ENCODE results near the gene BACE1-AS. TPM values are rescaled to one million over a fixed set of nuclear protein-coding genes. Genes with fewer than 3 reads are reported as not detected.

Gene BACE1-AS
- total RNA-seq, 4 donors from 2014 or later = 4.3 to 9.4 (median 6.6) TPM

DNA sequence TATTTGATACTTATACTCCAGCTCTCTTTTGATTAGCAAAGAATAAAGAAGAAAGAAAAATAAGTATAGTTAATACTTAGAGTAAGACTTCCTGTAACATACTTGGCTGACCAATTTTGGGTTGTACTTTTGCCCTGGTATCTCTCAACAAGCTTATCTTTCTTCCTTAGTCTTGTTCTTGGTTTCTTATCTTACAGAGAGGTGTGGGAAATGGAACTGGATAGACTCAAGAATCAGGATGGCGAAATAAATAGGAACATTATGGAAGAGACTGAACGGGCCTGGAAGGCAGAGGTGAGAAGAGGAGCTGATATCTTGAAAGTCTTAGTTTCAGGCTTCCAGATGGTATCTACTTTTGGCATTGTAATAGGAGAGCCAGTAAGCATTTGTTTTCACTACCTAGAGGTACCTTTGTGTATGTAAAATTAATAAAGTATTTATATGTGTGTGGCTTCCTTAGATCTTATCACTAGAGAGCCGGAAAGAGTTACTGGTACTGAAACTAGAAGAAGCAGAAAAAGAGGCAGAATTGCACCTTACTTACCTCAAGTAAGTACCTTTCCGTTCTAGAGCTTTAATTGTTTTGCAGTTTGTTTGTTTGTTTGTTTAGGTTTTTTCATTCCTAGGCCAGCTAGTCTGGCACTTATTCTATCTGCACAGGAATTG, 11.3 kb upstream of the BACE1-AS start:
- no peak overlapping the region for H3K27ac ChIP-seq
- H3K4me3 ChIP-seq = no peak overlapping the region
- TF ChIP-seq, protein P1, sequence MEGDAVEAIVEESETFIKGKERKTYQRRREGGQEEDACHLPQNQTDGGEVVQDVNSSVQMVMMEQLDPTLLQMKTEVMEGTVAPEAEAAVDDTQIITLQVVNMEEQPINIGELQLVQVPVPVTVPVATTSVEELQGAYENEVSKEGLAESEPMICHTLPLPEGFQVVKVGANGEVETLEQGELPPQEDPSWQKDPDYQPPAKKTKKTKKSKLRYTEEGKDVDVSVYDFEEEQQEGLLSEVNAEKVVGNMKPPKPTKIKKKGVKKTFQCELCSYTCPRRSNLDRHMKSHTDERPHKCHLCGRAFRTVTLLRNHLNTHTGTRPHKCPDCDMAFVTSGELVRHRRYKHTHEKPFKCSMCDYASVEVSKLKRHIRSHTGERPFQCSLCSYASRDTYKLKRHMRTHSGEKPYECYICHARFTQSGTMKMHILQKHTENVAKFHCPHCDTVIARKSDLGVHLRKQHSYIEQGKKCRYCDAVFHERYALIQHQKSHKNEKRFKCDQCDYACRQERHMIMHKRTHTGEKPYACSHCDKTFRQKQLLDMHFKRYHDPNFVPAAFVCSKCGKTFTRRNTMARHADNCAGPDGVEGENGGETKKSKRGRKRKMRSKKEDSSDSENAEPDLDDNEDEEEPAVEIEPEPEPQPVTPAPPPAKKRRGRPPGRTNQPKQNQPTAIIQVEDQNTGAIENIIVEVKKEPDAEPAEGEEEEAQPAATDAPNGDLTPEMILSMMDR (IDR thresholded peaks at IDR 0.05) = no peak
- TF ChIP-seq POLR2A (IDR thresholded peaks at IDR 0.05) (no peak), EP300 (IDR thresholded peaks at IDR 0.05) (no peak)
- 81 to 91% methylated on average over 4 of the region's 4 CpGs for WGBS, 2 donors
- H3K4me1 ChIP-seq = no peaks in the 10 kb centered on the region
- no peak for DNase-seq (ENCODE audit: low spot score in 2 of 2)
- no peaks in the 10 kb centered on the region for H3K9me3 ChIP-seq
- H3K36me3 ChIP-seq = peaks cover 0 to 60% (median 1%) of the 10 kb centered on the region in 3 donors
- H3K27me3 ChIP-seq = no peaks in the 10 kb centered on the region

DNA sequence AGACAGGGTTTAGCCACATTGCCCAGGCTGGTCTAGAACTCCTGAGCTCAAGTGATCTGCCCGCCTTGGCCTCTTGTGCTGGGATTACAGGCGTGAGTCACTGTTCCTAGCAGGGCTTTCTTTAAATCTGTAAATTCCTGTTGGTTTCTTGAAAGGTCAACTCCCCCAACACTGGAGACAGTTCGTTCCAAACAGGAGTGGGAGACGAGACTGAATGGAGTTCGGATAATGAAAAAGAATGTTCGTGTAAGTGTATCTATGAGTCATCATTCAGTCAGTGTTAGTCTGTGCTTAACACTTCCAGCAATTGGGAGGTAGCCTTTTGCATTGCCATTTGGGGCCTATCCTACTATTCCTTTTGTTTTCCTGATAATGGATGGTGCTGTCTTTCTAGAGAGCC, 10.0 kb upstream of the BACE1-AS start:
- H3K4me3 ChIP-seq = no peak overlapping the region
- peaks cover 0 to 66% (median 3%) of the 10 kb centered on the region in 3 donors for H3K36me3 ChIP-seq
- no peak for DNase-seq (ENCODE audit: low spot score in 2 of 2)
- no peak for TF ChIP-seq EP300 (IDR thresholded peaks at IDR 0.05)
- TF ChIP-seq, protein P1 (IDR thresholded peaks at IDR 0.05) = no peak
- TF ChIP-seq POLR2A (IDR thresholded peaks at IDR 0.05) = no peak
- H3K27me3 ChIP-seq = no peaks in the 10 kb centered on the region
- no peaks in the 10 kb centered on the region for H3K4me1 ChIP-seq
- no peaks in the 10 kb centered on the region for H3K9me3 ChIP-seq
- 57 to 59% methylated on average over 6 of the region's 6 CpGs for WGBS, 2 donors
- no peak overlapping the region for H3K27ac ChIP-seq

- no peaks in the 10 kb centered on the region for H3K9me3 ChIP-seq
- no peaks in the 10 kb centered on the region for H3K27me3 ChIP-seq
- H3K36me3 ChIP-seq = peaks cover 0 to 72% (median 3%) of the 10 kb centered on the region in 3 donors
- WGBS, 2 donors = 98% methylated on average over 7 of the region's 7 CpGs
- TF ChIP-seq EP300 (IDR thresholded peaks at IDR 0.05) = no peak
- TF ChIP-seq POLR2A (IDR thresholded peaks at IDR 0.05) = no peak
- TF ChIP-seq, protein P1 (IDR thresholded peaks at IDR 0.05) = no peak
- H3K27ac ChIP-seq = no peak overlapping the region
- no peak for DNase-seq (ENCODE audit: low spot score in 2 of 2)
- H3K4me3 ChIP-seq = no peak overlapping the region
- no peaks in the 10 kb centered on the region for H3K4me1 ChIP-seq
Observed at GRCh38 chr11:117281869-117282268, 9.3 kb upstream of the BACE1-AS start.

GRCh38 chr11:117282956-117283355, 8.2 kb upstream of the BACE1-AS start:
- H3K27ac ChIP-seq = no peak overlapping the region
- no peaks in the 10 kb centered on the region for H3K9me3 ChIP-seq
- peaks cover 0 to 82% (median 3%) of the 10 kb centered on the region in 3 donors for H3K36me3 ChIP-seq
- no peak for DNase-seq (ENCODE audit: low spot score in 2 of 2)
- 92 to 96% methylated on average over 3 of the region's 3 CpGs for WGBS, 2 donors
- no peaks in the 10 kb centered on the region for H3K4me1 ChIP-seq
- H3K4me3 ChIP-seq = no peak overlapping the region
- no peaks in the 10 kb centered on the region for H3K27me3 ChIP-seq
- TF ChIP-seq, protein P1 (IDR thresholded peaks at IDR 0.05) = no peak
- TF ChIP-seq EP300 (IDR thresholded peaks at IDR 0.05) (no peak), POLR2A (IDR thresholded peaks at IDR 0.05) (no peak)

DNA sequence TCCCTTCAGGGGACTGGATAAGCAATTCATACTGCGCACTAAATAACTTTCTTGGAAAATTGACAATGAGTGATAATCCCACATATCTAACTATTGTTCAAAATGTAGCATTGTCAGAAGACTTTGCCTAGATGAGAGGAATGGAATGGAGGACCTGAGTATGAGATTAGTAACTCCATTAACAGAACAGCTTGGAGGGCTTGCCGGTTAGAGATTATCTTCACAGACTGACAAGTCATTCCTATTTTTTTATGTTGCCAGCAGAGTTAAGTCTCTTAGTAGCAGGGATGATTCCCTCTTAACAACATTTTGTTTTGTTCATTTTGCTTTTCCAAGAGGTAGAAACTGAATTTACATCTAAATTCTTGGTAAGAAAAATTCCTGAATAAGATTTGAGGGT, 7.1 kb upstream of the BACE1-AS start:
- no peak overlapping the region for H3K27ac ChIP-seq
- WGBS, 2 donors = 95 to 100% methylated on average over 2 of the region's 2 CpGs
- H3K36me3 ChIP-seq = peaks cover 0 to 93% (median 3%) of the 10 kb centered on the region in 3 donors
- no peak overlapping the region for H3K4me3 ChIP-seq
- H3K27me3 ChIP-seq = no peaks in the 10 kb centered on the region
- no peak for DNase-seq (ENCODE audit: low spot score in 2 of 2)
- H3K4me1 ChIP-seq = no peaks in the 10 kb centered on the region
- no peaks in the 10 kb centered on the region for H3K9me3 ChIP-seq
- TF ChIP-seq, protein P1 (IDR thresholded peaks at IDR 0.05) = no peak
- TF ChIP-seq EP300 (IDR thresholded peaks at IDR 0.05) = no peak
- no peak for TF ChIP-seq POLR2A (IDR thresholded peaks at IDR 0.05)

Measured in tibial nerve (tissue), 4 donors.